GM18951 (cell line): ENCODE data around the gene RACGAP1.

Experiments
- POLR2A ChIP-seq: IDR thresholded peaks from 4 replicates; pipeline ENCODE4 v1.6.1; 2011; ENCODE audit warnings: mild to moderate bottlenecking; ENCODE audit not compliant: insufficient read length, insufficient read depth; ENCODE audit errors: extremely low read depth
- in situ Hi-C: fragments of 300-500 bp; cut with MboI; formaldehyde crosslinking; loops from one replicate; pipeline ENCODE4 v1.12.0; 2022; ENCODE audit warnings: low sequenced_read_pairs, mixed read lengths, inconsistent platforms; ENCODE audit not compliant: unreplicated experiment

The RACGAP1 gene

GRCh38 chr12:49979791-49980190 is 45.5 kb downstream of the RACGAP1 start:
- in situ Hi-C loops: no loop called here
- no peak for TF ChIP-seq POLR2A

DNA sequence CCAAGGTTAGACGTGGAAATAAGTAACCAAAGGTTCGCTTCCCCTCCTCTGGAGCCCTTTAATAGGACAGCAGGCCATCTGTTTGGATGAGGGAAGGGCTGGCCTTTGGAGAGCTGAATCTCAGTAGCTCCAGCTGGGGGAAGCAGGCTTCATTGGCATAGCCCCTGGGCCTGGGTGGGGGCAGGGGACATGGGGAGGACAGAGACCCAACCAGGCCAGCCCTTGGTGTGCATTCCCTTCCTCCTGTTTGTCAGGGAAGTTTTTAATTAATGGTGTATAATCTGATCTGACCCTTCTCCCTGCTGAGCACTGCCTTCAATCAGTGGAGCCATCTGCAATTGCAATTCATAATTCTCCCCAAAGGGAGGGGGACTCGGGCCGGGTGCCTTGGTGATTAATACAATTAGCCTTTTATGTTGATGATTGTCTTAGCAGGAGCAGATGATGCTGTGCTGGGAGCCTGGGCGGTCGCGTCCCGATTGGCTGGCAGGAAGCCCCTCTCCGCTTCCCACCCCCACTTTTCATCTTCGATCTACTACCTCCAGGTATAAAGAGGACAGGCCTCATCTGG is 46.2 kb downstream of the RACGAP1 start:
- in situ Hi-C loops: no loop called here
- no peak for TF ChIP-seq POLR2A

DNA sequence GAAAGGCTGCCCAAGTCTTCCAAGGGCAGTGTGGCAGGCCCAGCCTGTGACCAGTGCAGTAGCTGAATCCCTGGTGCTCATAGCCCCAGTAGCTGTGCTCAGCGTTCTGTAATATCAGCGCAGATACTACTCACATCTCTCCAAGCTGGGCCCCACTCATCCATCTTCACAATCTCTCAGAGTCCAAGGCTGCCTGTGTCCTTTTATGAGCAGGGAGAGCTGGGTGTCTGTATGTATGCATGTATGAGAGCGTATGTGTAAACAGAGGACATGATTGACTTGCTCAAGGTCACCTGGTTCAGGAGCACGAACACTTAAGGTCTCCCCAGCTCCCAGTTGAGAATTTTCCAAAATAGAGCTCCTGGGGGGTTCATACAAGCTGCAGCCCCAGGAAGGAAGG is 47.2 kb downstream of the RACGAP1 start:
- in situ Hi-C loops: no loop called here
- no peak for TF ChIP-seq POLR2A

- TF ChIP-seq POLR2A: no peak
- in situ Hi-C loops: no loop called here
Measured at GRCh38 chr12:49976557-49976956, 48.7 kb downstream of the RACGAP1 start.

DNA sequence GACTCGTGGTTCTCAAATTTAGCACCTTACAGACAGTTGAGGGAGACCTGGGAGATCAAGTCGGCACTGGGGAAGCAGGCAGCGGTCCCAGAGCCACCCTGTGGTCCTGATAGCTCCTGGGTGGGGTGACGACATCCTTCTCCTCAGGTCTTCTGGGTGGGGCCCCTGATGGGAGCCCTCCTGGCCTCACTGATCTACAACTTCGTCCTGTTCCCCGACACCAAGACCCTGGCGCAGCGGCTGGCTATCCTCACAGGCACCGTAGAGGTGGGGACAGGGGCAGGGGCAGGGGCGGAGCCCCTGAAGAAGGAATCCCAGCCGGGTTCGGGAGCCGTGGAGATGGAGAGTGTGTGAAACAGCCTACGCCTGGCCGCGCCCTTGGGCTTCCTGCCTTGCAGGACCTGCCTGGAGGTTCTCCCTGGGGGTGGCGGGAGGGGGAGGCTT is 50.0 kb downstream of the RACGAP1 start:
- in situ Hi-C loops: no loop called here
- TF ChIP-seq POLR2A: no peak

DNA sequence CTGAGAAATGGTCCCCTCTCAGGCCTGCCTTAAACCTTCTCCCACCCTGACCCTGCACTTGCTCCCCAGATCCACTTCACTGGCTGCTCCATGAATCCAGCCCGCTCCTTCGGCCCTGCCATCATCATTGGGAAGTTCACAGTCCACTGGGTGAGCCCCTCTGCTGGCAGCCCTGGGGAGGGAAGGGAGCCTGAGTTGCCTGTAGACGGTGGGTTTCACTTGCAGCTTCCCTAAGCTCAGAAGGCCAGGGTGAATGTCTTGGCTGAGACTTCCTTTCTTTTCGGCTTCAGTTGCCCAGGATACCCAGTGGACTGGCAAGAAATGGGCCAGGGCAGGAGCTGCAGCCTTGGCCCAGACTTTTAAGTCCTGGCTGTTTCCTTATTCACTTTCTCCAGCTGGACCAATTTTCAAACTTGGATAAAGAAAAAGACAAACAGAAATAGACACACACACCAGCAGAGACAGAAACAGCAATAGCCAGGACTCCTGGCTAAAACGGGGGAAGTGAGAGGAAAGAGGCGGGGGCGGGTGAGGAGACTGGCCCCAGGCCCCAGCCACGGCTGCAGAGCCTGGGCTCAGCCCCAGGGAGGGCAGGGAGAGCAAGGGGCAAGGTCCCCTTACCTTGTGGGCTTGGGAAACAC is 50.5 kb downstream of the RACGAP1 start:
- no peak for TF ChIP-seq POLR2A
- in situ Hi-C loops: loop anchor here (5.0 kb wide), 1 partner anchor 83 kb away; the partner anchor contains the start of gene ASIC1

GRCh38 chr12:49974231-49974675 is 51.0 kb downstream of the RACGAP1 start:
- in situ Hi-C loops: loop anchor here (5.0 kb wide), 1 partner anchor 83 kb away; the partner anchor contains the start of gene ASIC1
- no peak for TF ChIP-seq POLR2A

- no peak for TF ChIP-seq POLR2A
- in situ Hi-C loops: loop anchor here (5.0 kb wide), 1 partner anchor 84 kb away; the partner anchor contains the start of gene ASIC1
Measured at GRCh38 chr12:49973361-49973830, 51.9 kb downstream of the RACGAP1 start.

- in situ Hi-C loops: loop anchor here (5.0 kb wide), 1 partner anchor 84 kb away; the partner anchor contains the start of gene ASIC1
- no peak for TF ChIP-seq POLR2A
Measured at GRCh38 chr12:49972641-49973360, 52.5 kb downstream of the RACGAP1 start, which contains the start of gene AQP6. Gene AQP6, plus strand, starts transcription at chr12:49972947. Its CDS starts 227 bp downstream, at chr12:49973174.

GRCh38 chr12:49972129-49972528 is 53.2 kb downstream of the RACGAP1 start:
- no peak for TF ChIP-seq POLR2A
- in situ Hi-C loops: loop anchor here (5.0 kb wide), 1 partner anchor 85 kb away; the partner anchor contains the start of gene ASIC1

DNA sequence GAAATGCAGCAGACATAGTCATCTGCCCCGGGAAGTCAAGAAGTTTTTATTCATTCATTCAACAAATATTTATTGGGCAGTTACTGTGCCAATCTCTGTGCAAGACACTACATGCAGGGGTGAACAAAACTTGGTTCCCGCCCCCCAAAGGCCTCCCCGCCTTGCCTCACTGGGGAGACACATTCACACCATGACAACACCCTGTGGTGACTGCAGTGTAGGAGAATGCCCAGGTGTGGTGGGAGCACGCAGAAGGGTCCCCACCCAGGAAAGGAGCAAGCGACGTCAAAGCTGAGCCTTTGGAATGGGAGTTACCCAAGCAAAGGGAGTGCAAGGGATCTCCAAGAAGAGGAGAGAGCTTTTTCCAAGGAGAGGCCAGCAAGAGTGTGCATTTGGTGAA is 54.2 kb downstream of the RACGAP1 start:
- no peak for TF ChIP-seq POLR2A
- in situ Hi-C loops: loop anchor here (5.0 kb wide), 1 partner anchor 86 kb away; the partner anchor contains the start of gene ASIC1

GRCh38 chr12:49970658-49971057 is 54.6 kb downstream of the RACGAP1 start:
- in situ Hi-C loops: loop anchor here (5.0 kb wide), 1 partner anchor 87 kb away; the partner anchor contains the start of gene ASIC1
- TF ChIP-seq POLR2A: no peak
